HG02840 (cell line): ENCODE data around the gene DEFB108B.
"Not testable (repeated sequence)": the region's sequence is repeated elsewhere in the genome, so short reads cannot be mapped to it uniquely, and the experiment has no call there.

ENCODE experiments used
- ATAC-seq: cut with Tn5 transposase; IDR thresholded peaks from one replicate; pipeline ENCODE4 v1.9.1; 2021; ENCODE audit warnings: mild to moderate bottlenecking, moderate library complexity, moderate number of reproducible peaks; ENCODE audit not compliant: unreplicated experiment, low FRiP score

The DEFB108B gene, protein sequence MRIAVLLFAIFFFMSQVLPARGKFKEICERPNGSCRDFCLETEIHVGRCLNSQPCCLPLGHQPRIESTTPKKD

DNA sequence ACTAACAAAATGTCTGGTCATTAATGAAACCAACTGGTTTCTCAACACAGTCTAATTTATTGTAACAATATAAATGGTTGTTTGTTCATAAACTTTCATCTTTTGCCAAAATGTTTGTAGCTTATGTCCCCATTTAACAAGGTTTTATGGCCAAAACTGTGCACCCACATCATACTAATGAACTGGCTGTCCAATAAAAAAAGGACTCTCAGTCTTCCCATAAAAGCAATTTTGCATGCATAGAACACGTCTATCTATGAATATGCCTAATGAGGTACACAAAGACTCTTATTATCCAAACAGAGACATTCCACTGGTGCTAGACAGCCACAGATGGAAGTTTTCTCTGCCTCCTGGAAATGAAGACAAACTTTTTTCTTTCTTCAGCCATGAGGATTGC, at the start of gene DEFB108B:
Gene DEFB108B (plus strand): TSS at position 390 of the 400 bp plus-strand sequence. CDS start 0 bp downstream, at position 390.
- not testable (repeated sequence) for ATAC-seq

GRCh38 chr11:71786114-71786847, 46.7 kb upstream of the DEFB108B start:
- peak; percentile 36 for ATAC-seq

DNA sequence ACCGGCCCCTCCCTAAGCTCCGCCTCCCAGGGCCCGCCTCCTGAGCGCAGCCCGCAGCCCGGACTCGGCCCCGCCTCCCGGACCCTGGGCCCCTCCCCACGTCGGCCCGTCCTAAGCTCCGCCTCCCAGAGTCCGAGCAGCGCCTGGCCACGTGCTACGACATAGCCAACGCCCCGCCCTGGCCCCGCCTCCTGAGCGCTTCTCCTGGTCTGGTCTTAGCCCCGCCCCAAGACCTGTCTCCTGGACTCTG, 46.2 kb upstream of the DEFB108B start:
- peak; percentile 99 for ATAC-seq

DNA sequence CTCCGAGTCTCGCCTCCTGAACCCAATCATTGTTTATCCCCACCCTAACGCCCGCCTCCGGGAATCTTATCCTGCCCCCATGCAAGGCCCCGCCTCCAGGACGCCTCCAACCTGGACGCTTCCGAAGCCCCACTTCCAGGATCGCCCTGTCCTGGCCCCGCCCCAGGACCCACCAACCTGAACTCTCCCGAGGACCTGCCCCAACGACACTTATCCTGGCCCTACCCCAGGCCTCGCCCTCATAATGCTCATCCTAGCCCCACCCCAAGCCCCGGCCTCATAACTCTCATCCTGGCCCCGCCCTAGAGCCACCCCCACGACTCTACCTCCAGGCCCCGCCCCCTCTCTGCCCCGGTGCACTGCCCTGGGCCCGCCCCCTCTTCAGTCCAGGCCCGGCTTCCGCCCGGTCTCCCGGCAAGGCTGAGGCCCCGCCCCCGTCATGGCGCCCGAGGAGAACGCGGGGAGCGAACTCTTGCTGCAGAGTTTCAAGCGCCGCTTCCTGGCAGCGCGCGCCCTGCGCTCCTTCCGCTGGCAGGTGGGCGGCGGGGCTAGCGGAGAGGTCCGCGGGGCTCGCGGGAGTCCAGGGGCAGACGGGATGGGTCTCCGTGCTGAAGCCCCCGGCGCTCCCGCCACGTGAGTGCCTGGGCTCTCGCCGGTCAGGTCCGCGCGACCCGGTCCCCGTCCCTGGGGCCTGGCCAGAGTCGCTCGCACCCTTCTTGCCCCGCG, 45.7 kb upstream of the DEFB108B start:
- peak; percentile 96 for ATAC-seq

- ATAC-seq, result not testable (repeated sequence)
Observed at GRCh38 chr11:71787824-71788454, 45.1 kb upstream of the DEFB108B start.

DNA sequence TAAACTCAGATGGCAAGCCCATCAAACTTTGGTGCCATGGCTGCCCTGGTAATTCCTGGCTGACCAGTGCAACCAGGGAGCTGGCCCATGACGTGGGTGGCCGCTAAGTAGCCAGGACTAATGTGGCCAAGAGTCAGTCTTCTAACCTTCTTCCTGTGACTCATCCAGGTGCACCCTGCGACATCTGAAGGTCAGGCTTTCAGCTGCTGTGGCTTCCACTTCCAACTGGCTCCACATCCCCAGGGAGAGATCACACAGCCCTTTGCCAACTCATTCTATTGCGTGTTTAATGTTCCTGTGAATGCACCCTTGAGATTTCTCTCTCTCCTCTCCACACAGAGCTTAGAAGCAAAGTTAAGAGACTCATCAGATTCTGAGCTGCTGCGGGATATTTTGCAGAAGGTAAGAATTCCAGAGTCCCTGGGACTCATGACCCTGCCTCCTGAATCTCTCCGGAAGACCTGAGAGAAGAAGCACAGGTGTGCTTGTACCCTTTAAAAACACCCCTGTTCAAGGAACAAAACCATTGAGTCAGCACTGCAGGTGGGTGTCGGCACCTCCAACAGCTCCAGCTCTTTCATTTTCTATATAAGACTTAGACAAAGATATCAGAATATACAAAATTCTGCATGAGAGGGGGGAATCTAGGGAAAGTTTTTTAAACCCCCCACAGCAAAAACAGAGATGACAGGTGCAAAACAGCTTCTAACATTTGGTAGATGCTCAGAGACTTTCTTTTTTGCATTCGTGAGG, 43.4 kb upstream of the DEFB108B start:
- not testable (repeated sequence) for ATAC-seq

GRCh38 chr11:71791111-71791510, 41.9 kb upstream of the DEFB108B start:
- not testable (repeated sequence) for ATAC-seq

DNA sequence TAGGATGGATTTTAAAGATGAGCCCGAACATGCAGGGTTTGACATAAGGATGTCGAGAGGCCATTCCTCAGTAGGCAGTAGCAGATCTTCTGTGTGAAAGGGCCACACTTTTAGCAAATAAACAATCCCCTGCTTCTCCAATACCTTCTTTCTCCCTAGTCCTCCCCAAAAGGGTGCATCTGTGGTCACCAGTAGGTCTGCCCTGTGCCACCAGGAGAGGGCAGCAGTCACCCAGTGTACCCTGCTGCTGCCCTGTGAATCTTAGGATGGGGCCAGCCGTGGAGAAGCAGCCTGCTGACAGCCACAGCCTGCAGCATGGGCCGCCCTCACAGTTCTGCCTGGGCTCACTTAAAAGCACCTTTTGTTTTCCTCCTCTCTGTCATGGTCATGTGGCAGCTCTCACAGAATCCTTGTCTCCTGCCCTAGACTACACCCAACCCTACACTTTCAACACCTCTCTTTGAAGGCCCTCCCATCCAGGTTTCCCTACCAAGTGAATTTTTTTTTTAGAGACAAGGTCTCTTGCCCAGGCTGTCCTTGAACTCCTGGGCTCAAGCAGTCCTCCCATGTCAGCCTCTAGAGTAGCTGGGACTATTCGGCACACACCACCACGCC, 40.3 kb upstream of the DEFB108B start:
- not testable (repeated sequence) for ATAC-seq

- ATAC-seq, result not testable (repeated sequence)
Observed at GRCh38 chr11:71794386-71795040, 38.5 kb upstream of the DEFB108B start.

DNA sequence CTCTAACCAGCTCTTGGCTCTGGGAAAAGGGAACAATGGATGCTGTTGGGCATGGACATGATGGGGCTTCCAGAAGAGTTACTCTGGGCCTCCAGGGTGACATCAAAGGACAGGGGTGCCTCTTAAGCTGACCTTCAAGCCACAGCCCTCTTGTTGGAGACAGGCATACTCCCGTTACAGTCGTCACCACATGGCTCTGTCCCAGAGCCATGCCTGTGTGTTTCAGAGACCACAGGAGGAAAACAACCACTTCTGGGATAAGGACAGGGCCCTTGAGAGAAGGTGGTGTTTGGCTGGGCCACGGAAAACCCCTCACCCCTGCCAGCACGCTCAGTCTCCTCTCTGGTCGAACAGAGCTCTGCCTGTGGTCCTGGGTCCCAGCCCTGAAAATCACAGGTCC, 37.8 kb upstream of the DEFB108B start:
- not testable (repeated sequence) for ATAC-seq

DNA sequence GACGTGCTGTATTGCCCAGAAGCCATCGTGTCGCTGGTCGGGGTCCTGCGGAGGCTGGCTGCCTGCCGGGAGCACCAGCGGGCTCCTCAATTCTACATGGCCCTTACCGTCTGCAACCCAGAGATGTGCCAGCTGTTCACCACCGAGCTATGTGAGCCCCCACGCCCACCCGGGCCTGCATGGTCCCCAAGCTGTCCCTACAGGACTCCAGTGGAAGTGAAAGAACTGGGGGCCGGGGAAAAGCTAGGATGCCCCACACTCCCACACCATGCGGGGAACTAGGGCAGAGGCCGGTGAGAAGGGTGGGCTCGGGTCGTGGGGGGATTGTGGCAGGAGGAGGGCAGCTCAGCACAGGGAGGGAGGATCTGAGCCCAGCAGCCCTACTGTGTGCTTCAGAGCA, 37.0 kb upstream of the DEFB108B start:
- not testable (repeated sequence) for ATAC-seq

GRCh38 chr11:71796781-71797180, 36.2 kb upstream of the DEFB108B start:
- not testable (repeated sequence) for ATAC-seq

GRCh38 chr11:71799556-71800128, 33.4 kb upstream of the DEFB108B start:
- ATAC-seq, result not testable (repeated sequence)

DNA sequence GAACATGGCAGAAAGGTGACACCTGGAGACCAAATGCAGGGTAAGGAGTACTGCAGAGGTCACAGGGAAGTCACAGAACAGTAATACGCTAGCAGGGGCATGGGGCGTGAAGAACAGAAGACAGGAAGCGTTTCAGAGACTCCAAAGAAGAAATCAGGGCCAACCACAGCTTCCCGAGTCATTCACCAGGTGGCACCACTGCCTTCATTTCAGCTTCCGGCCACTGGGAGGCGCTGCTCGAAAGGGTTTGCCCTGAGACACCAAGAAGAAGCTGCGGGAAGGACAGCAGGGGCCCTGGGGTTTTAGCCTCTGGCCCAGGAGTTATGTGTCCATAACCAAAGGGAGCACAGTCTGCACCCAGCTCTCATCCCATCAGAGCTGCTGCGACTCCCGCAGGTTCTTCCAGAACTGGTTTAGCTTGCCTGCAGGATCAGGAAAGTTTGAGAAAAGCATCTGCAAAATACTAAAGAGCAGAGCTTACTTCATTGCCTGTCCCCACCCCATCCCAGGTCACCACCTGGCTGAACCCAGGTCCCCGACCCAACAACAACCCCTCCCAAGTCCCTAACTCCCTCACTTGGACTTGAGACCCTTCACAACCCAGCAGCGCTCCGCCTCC, 32.6 kb upstream of the DEFB108B start:
- not testable (repeated sequence) for ATAC-seq

DNA sequence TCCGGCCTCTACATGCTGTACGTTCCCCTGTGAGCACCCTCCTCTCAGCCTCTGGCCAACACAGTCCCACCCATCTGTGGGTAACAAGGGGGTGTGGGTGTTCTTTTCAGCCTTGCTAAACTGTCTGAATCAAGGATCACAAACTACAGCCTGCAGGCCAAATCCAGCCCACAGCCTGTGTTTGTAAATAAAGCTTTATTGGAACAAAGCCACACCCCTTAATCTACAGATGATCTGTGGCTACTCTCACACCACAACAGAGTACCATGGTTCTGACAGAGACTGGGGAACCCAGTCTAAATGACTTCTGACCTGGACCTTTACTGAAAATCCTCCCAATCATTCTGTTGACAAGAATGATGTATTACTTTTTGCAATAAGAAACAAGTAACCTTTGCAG, 32.0 kb upstream of the DEFB108B start:
- not testable (repeated sequence) for ATAC-seq

DNA sequence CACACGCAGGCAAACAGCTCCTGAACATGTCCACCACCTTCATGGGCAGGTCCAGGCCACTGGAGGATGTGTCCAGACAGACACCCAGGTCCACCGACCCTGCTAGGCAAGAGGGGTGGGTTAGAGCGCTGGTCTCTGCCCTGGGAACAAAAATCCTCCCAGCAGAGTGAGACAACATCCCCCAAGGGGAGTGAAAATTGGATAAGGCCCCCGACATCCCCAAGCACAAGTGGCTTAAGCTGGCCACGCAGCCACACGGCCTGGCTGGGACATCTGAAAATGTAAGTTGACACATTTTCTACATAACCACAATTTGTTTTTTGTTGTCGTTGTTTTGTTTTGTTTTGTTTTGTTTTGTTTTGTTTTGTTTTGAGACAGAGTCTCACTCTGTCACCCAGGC, 30.1 kb upstream of the DEFB108B start:
- not testable (repeated sequence) for ATAC-seq

GRCh38 chr11:71804158-71804947, 28.6 kb upstream of the DEFB108B start:
- ATAC-seq, result not testable (repeated sequence)

GRCh38 chr11:71812529-71812928, 20.5 kb upstream of the DEFB108B start:
- ATAC-seq, result not testable (repeated sequence)
